Fibroblast of skin of left quadriceps (primary cell): Measurements from ENCODE around the gene CRB1.
"Not testable (repeated sequence)": the region's sequence is repeated elsewhere in the genome, so short reads cannot be mapped to it uniquely, and the experiment has no call there.

Experiments
- DNase-seq, 2 experiments: peaks; one replicate each; pipeline ENCODE4 v3.0.0-alpha.2; 2013; ENCODE audit warnings: low read depth in 2 of 2

The CRB1 gene

GRCh38 chr1:197399755-197400521 lies 131.9 kb downstream of the CRB1 start:
- DNase-seq = peak; percentile 20

GRCh38 chr1:197400522-197400902 lies 132.5 kb downstream of the CRB1 start:
- DNase-seq = no peak

- DNase-seq = no peak
Observed at GRCh38 chr1:197402189-197402588, 134.1 kb downstream of the CRB1 start.

GRCh38 chr1:197404774-197405173 lies 136.7 kb downstream of the CRB1 start:
- DNase-seq = not testable (repeated sequence)

- DNase-seq = not testable (repeated sequence)
Observed at GRCh38 chr1:197405614-197406013, 137.6 kb downstream of the CRB1 start.

- no peak for DNase-seq
Observed at GRCh38 chr1:197413564-197413963, 145.5 kb downstream of the CRB1 start.

GRCh38 chr1:197415221-197415620 lies 147.2 kb downstream of the CRB1 start:
- DNase-seq = no peak

- DNase-seq = no peak
Observed at GRCh38 chr1:197418693-197419092, 150.6 kb downstream of the CRB1 start.

- no peak for DNase-seq
Observed at GRCh38 chr1:197422993-197423392, 154.9 kb downstream of the CRB1 start.

GRCh38 chr1:197424380-197424779 lies 156.3 kb downstream of the CRB1 start:
- DNase-seq = no peak

- DNase-seq = no peak
Observed at GRCh38 chr1:197429372-197429771, 161.3 kb downstream of the CRB1 start.

GRCh38 chr1:197435224-197435623 lies 167.2 kb downstream of the CRB1 start:
- DNase-seq = no peak

- no peak for DNase-seq
Observed at GRCh38 chr1:197437601-197438000, 169.5 kb downstream of the CRB1 start.

GRCh38 chr1:197438010-197438790 lies 170.1 kb downstream of the CRB1 start:
- peak in 1 of 2 experiments; percentile 20 for DNase-seq

- DNase-seq = no peak
Observed at GRCh38 chr1:197439708-197440280, 171.7 kb downstream of the CRB1 start.

GRCh38 chr1:197440715-197441114 lies 172.7 kb downstream of the CRB1 start:
- DNase-seq = peak; percentile 15 to 17

GRCh38 chr1:197441999-197442414 lies 174.0 kb downstream of the CRB1 start:
- peak; percentile 39 to 42 for DNase-seq

GRCh38 chr1:197444755-197445154 lies 176.7 kb downstream of the CRB1 start:
- DNase-seq = no peak

GRCh38 chr1:197448121-197448779 lies 180.2 kb downstream of the CRB1 start:
- no peak for DNase-seq

GRCh38 chr1:197451381-197451780 lies 183.3 kb downstream of the CRB1 start:
- peak; percentile 67 to 69 for DNase-seq

- no peak for DNase-seq
Observed at GRCh38 chr1:197453376-197454058, 185.5 kb downstream of the CRB1 start.

- DNase-seq = no peak
Observed at GRCh38 chr1:197462539-197462938, 194.5 kb downstream of the CRB1 start.
